Astrocyte (in vitro differentiated cells and primary cell): ENCODE results near the gene CBX8. TPM values are rescaled to one million over a fixed set of nuclear protein-coding genes. Genes with fewer than 3 reads are reported as not detected.

ENCODE experiments used
- DNase-seq: peaks from one replicate; pipeline ENCODE4 v3.0.0-alpha.2; 2010; ENCODE audit warnings: low read depth
- FAIRE-seq: peaks from 2 replicates; lab custom pipeline; 2011; peaks lifted over from hg19 to GRCh38; lab: Jason Lieb, UNC
- H2AFZ ChIP-seq: 2 replicates; pipeline ENCODE4 v1.6.0; 2012; ENCODE audit warnings: low read depth, low read length, inconsistent platforms
- H3K27ac ChIP-seq: 2 replicates; pipeline ENCODE4 v1.5.1; 2011; ENCODE audit warnings: low read depth, low read length, inconsistent platforms
- H3K27me3 ChIP-seq: 2 replicates; pipeline ENCODE4 v1.6.0; 2011; ENCODE audit warnings: low read length, inconsistent platforms; ENCODE audit not compliant: insufficient read depth
- H3K36me3 ChIP-seq: 2 replicates; pipeline ENCODE4 v1.5.1; 2011; ENCODE audit warnings: low read length, inconsistent platforms; ENCODE audit not compliant: insufficient read depth
- H3K4me1 ChIP-seq: 2 replicates; pipeline ENCODE4 v1.5.1; 2011; ENCODE audit warnings: low read length, inconsistent platforms; ENCODE audit not compliant: insufficient read depth
- H3K4me2 ChIP-seq: 2 replicates; pipeline ENCODE4 v1.6.0; 2012; ENCODE audit warnings: low read length, inconsistent platforms
- H3K4me3 ChIP-seq: 2 replicates; pipeline ENCODE4 v1.5.1; 2011; ENCODE audit warnings: low read depth, mild to moderate bottlenecking, low read length, inconsistent platforms; ENCODE audit not compliant: insufficient read depth
- H3K79me2 ChIP-seq: 2 replicates; pipeline ENCODE4 v1.6.0; 2012; ENCODE audit warnings: mild to moderate bottlenecking, low read length, inconsistent platforms; ENCODE audit not compliant: insufficient read depth
- H3K9ac ChIP-seq: 2 replicates; pipeline ENCODE4 v1.6.0; 2012; ENCODE audit warnings: mild to moderate bottlenecking, low read length, inconsistent platforms
- H3K9me3 ChIP-seq: 2 replicates; pipeline ENCODE4 v1.5.1; 2012; ENCODE audit warnings: low read depth, mild to moderate bottlenecking, low read length, inconsistent platforms; ENCODE audit not compliant: insufficient read depth
- H4K20me1 ChIP-seq: 2 replicates; pipeline ENCODE4 v1.6.0; 2012; ENCODE audit warnings: low read length, inconsistent platforms; ENCODE audit not compliant: insufficient read depth
- H3K27ac Mint-ChIP-seq: one replicate; pipeline ENCODE4 v1.8.0; 2021; ENCODE audit warnings: mild to moderate bottlenecking, mixed read lengths; ENCODE audit not compliant: unreplicated experiment
- H3K27me3 Mint-ChIP-seq: one replicate; pipeline ENCODE4 v1.8.0; 2021; ENCODE audit warnings: low read depth, mixed read lengths; ENCODE audit not compliant: unreplicated experiment
- H3K36me3 Mint-ChIP-seq: one replicate; pipeline ENCODE4 v1.8.0; 2021; ENCODE audit warnings: low read depth, mixed read lengths; ENCODE audit not compliant: unreplicated experiment
- H3K4me1 Mint-ChIP-seq: one replicate; pipeline ENCODE4 v1.8.0; 2021; ENCODE audit warnings: low read depth, mixed read lengths; ENCODE audit not compliant: unreplicated experiment
- H3K4me3 Mint-ChIP-seq: one replicate; pipeline ENCODE4 v1.8.0; 2021; ENCODE audit warnings: mild to moderate bottlenecking, moderate library complexity, mixed read lengths; ENCODE audit not compliant: unreplicated experiment
- H3K9me3 Mint-ChIP-seq: one replicate; pipeline ENCODE4 v1.8.0; 2021; ENCODE audit warnings: mild to moderate bottlenecking, mixed read lengths; ENCODE audit not compliant: unreplicated experiment
- CTCF ChIP-seq: IDR thresholded peaks from 2 replicates; pipeline ENCODE4 v1.5.1; 2011; ENCODE audit warnings: low read depth, mild to moderate bottlenecking, inconsistent platforms, low read length, moderate library complexity; ENCODE audit not compliant: insufficient read depth
- EZH2 ChIP-seq: IDR thresholded peaks from 2 replicates; pipeline ENCODE4 v1.6.1; 2012; ENCODE audit warnings: mild to moderate bottlenecking, low read length, inconsistent platforms; ENCODE audit not compliant: insufficient read depth
- total RNA-seq: library from RNA; stranded (reverse); gene quantifications from 2 replicates; pipeline ENCODE4 v1.2.1, GENCODE V29; 2021

CBX8 gene
- total RNA-seq, 1 donor from 2014 or later = 3.4 TPM

DNA sequence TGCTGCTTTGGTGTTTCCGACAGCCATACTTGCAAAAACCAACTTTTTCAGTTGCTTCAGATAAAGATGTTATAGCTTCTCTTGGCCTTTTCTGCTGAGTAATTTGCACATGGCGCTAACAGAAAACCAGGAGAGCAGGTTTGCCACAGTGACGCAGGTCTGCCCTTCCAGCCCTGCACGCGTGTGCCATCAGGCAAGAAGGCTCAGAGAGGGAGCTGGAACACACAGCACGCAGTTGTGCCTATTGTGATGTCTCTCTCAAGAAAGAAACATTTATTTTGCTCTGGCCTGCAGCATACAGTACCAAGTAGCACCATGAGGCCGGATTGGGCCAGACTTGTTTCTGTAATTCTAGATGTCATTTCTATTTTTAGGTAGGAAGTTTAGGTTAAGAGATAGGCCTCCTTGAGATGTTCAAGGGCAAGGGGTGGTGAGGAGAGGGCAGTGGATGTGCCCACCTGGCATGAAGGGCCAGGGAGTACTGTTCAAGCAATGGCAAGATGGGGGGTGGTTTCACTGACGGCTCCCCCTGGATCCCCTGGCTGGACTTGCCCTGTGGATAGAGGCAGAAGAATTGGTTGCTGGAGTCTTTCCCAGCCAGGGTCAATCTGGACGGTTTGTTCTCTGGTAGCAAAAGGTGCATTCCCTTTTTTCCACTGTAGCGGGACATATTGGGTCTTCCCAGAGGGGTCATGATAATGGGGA, 17.1 kb downstream of the CBX8 start:
- peaks cover 12% of the 10 kb centered on the region for H3K4me1 ChIP-seq
- Mint-ChIP-seq H3K27ac (no peak overlapping the region), H3K4me1 (peaks cover 4% of the 10 kb centered on the region), H3K4me3 (peak overlapping the region; percentile 87), H3K27me3 (peaks cover 47% of the 10 kb centered on the region), H3K36me3 (peaks cover 19% of the 10 kb centered on the region), H3K9me3 (no peaks in the 10 kb centered on the region)
- H3K27me3 ChIP-seq = peaks cover 24% of the 10 kb centered on the region
- no peaks in the 10 kb centered on the region for H3K9me3 ChIP-seq
- peak overlapping the region; percentile 90 for H3K4me2 ChIP-seq
- H2AFZ ChIP-seq = no peak overlapping the region
- peaks cover 3% of the 10 kb centered on the region for H3K36me3 ChIP-seq
- H3K9ac ChIP-seq = no peak overlapping the region
- H3K27ac ChIP-seq = no peak overlapping the region
- TF ChIP-seq CTCF (no peak), EZH2 (no peak)
- H3K4me3 ChIP-seq = no peak overlapping the region
- no peaks in the 10 kb centered on the region for H3K79me2 ChIP-seq
- peaks cover 13% of the 10 kb centered on the region for H4K20me1 ChIP-seq
- FAIRE-seq (no peak), DNase-seq (no peak)

GRCh38 chr17:79779084-79779529, 17.8 kb downstream of the CBX8 start:
- H2AFZ ChIP-seq = peak overlapping the region; percentile 41

More at GRCh38 chr17:79779084-79779529, 17.8 kb downstream of the CBX8 start:
- H3K27me3 ChIP-seq = peaks cover 30% of the 10 kb centered on the region
- H3K4me2 ChIP-seq = peak overlapping the region; percentile 90
- Mint-ChIP-seq H3K4me3 (peak overlapping the region; percentile 87), H3K4me1 (peaks cover 4% of the 10 kb centered on the region), H3K27me3 (peaks cover 53% of the 10 kb centered on the region), H3K27ac (no peak overlapping the region), H3K36me3 (peaks cover 19% of the 10 kb centered on the region), H3K9me3 (no peaks in the 10 kb centered on the region)
- no peaks in the 10 kb centered on the region for H3K9me3 ChIP-seq
- no peak overlapping the region for H3K27ac ChIP-seq
- no peaks in the 10 kb centered on the region for H3K79me2 ChIP-seq
- peaks cover 13% of the 10 kb centered on the region for H4K20me1 ChIP-seq
- peaks cover 3% of the 10 kb centered on the region for H3K36me3 ChIP-seq
- peak overlapping the region; percentile 51 for H3K4me3 ChIP-seq
- peaks cover 12% of the 10 kb centered on the region for H3K4me1 ChIP-seq
- DNase-seq = no peak
- H3K9ac ChIP-seq = peak overlapping the region; percentile 46
- FAIRE-seq = no peak
- TF ChIP-seq EZH2 (no peak), CTCF (no peak)
